H1 (cell line): ENCODE measurements around the gene MCFD2. TPM values are rescaled to one million over a fixed set of nuclear protein-coding genes. Genes with fewer than 3 reads are reported as not detected.
A peak's percentile ranks its signal among the peaks of the same experiment; 100 is the strongest.

ENCODE experiments used
- CTCF ChIA-PET: fragments of 300-600 bp; sonication (Branson Sonifier 250); formaldehyde crosslinking; loops from one replicate; lab custom pipeline; 2021; ENCODE audit not compliant: partially characterized antibody; lab: Charles Lee
- POLR2A ChIA-PET: fragments of 300-600 bp; sonication (Branson Sonifier 250); formaldehyde crosslinking; loops from one replicate; lab custom pipeline; 2021; ENCODE audit warnings: inconsistent platforms; ENCODE audit not compliant: partially characterized antibody; lab: Charles Lee
- DNase-seq, 2 experiments: peaks; one replicate each; pipeline versions ENCODE4 v3.0.0 to v3.0.0-alpha.2; 2010 to 2022; ENCODE audit warnings: low spot score in 2 of 2, low read depth in 1 of 2, mixed read lengths in 1 of 2
- FAIRE-seq: peaks from 2 replicates; lab custom pipeline; 2011; peaks lifted over from hg19 to GRCh38; lab: Jason Lieb, UNC
- H2AFZ ChIP-seq: 2 replicates; pipeline ENCODE4 v1.8.1; 2012; ENCODE audit warnings: low read length, inconsistent platforms
- H2AK5ac ChIP-seq: 2 replicates; pipeline ENCODE4 v1.6.1; 2013; ENCODE audit warnings: low read depth, low read length
- H2BK120ac ChIP-seq: replicated peaks from 2 replicates; pipeline ENCODE3; 2013; ENCODE audit warnings: low read depth, low read length, inconsistent platforms
- H2BK12ac ChIP-seq: 2 replicates; pipeline ENCODE4 v1.6.1; 2013; ENCODE audit warnings: low read depth, low read length
- H2BK15ac ChIP-seq: 2 replicates; pipeline ENCODE4 v1.6.1; 2013; ENCODE audit warnings: low read length
- H2BK20ac ChIP-seq: 2 replicates; pipeline ENCODE4 v1.6.1; 2013; ENCODE audit warnings: low read length
- H2BK5ac ChIP-seq: 2 replicates; pipeline ENCODE4 v1.6.1; 2013; ENCODE audit warnings: low read depth, low read length
- H3K14ac ChIP-seq: 2 replicates; pipeline ENCODE4 v1.6.1; 2013; ENCODE audit warnings: inconsistent platforms; ENCODE audit not compliant: insufficient read length
- H3K18ac ChIP-seq: 2 replicates; pipeline ENCODE4 v1.6.1; 2013; ENCODE audit warnings: low read length; ENCODE audit errors: extremely low read depth
- H3K23ac ChIP-seq: 2 replicates; pipeline ENCODE4 v1.6.1; 2013; ENCODE audit warnings: inconsistent platforms; ENCODE audit not compliant: insufficient read length
- H3K23me2 ChIP-seq: 2 replicates; pipeline ENCODE4 v1.6.1; 2013; ENCODE audit warnings: low read depth, low read length
- H3K27ac ChIP-seq: 2 replicates; pipeline ENCODE4 v1.6.1; 2011; ENCODE audit warnings: low read depth, low read length, inconsistent platforms
- H3K27me3 ChIP-seq, 4 experiments: replicated peaks in 1 of 4; 1 replicate in 1 of 4; 2 replicates in 3 of 4; pipeline versions ENCODE4 v1.6.1 to v1.8.1; 2011 to 2013; ENCODE audit warnings: low read length in 3 of 4, mild to moderate bottlenecking in 3 of 4, inconsistent platforms in 2 of 4, mixed read lengths in 2 of 4, moderate library complexity in 1 of 4; ENCODE audit not compliant: control insufficient read depth in 3 of 4, insufficient read depth in 3 of 4; ENCODE audit errors: extremely low read depth in 1 of 4
- H3K36me3 ChIP-seq, 4 experiments: 2 replicates each; pipeline versions ENCODE4 v1.6.1 to v1.8.1; 2011 to 2013; ENCODE audit warnings: mild to moderate bottlenecking in 4 of 4, low read length in 3 of 4, moderate library complexity in 2 of 4, control low read depth in 1 of 4, inconsistent platforms in 1 of 4; ENCODE audit not compliant: insufficient read depth in 4 of 4, control insufficient read depth in 2 of 4
- H3K4ac ChIP-seq: replicated peaks from 2 replicates; pipeline ENCODE3; 2013; ENCODE audit warnings: low read length, low read depth, mixed read lengths, inconsistent platforms; ENCODE audit not compliant: insufficient read length
- H3K4me1 ChIP-seq, 4 experiments: replicated peaks in 1 of 4; 1 replicate in 1 of 4; 2 replicates in 3 of 4; pipeline versions ENCODE4 v1.6.1 to v1.8.1; 2011 to 2013; ENCODE audit warnings: low read length in 3 of 4, inconsistent platforms in 2 of 4, mixed read lengths in 1 of 4; ENCODE audit not compliant: insufficient read depth in 4 of 4, control insufficient read depth in 3 of 4
- H3K4me2 ChIP-seq, 2 experiments: 2 replicates each; pipeline versions ENCODE4 v1.6.1 to v1.8.1; 2011 to 2013; ENCODE audit warnings: low read depth in 2 of 2, low read length in 2 of 2, control low read depth in 1 of 2, inconsistent platforms in 1 of 2, mild to moderate bottlenecking in 1 of 2; ENCODE audit not compliant: insufficient read depth in 1 of 2
- H3K4me3 ChIP-seq, 4 experiments: fragments of 200-600, 300-600 bp in 1 of 4; sonication (generic), shearing (Covaris generic), sonication (Bioruptor Twin) in 1 of 4; 2 replicates each; pipeline versions ENCODE4 v1.5.1 to v1.8.1; 2011 to 2016; ENCODE audit warnings: low read length in 4 of 4, low read depth in 3 of 4, control low read depth in 2 of 4, inconsistent platforms in 2 of 4, mild to moderate bottlenecking in 2 of 4, mixed read lengths in 1 of 4, moderate library complexity in 1 of 4; ENCODE audit not compliant: insufficient read depth in 2 of 4; ENCODE audit errors: extremely low read depth in 1 of 4
- H3K56ac ChIP-seq: replicated peaks from 2 replicates; pipeline ENCODE3; 2013; ENCODE audit warnings: low read depth, mild to moderate bottlenecking, mixed read lengths, low read length, inconsistent platforms; ENCODE audit not compliant: insufficient read length
- H3K79me1 ChIP-seq: 2 replicates; pipeline ENCODE4 v1.6.1; 2013; ENCODE audit warnings: low read depth, low read length, control low read depth
- H3K79me2 ChIP-seq, 2 experiments: 2 replicates each; pipeline versions ENCODE4 v1.6.1 to v1.8.1; 2012 to 2013; ENCODE audit warnings: low read length in 2 of 2, mild to moderate bottlenecking in 2 of 2, inconsistent platforms in 1 of 2; ENCODE audit not compliant: insufficient read depth in 2 of 2, control insufficient read depth in 1 of 2
- H3K9ac ChIP-seq, 4 experiments: replicated peaks in 1 of 4; 1 replicate in 1 of 4; 2 replicates in 3 of 4; pipeline versions ENCODE4 v1.6.1 to v1.8.1; 2011 to 2013; ENCODE audit warnings: low read depth in 3 of 4, low read length in 3 of 4, control low read depth in 2 of 4, mild to moderate bottlenecking in 2 of 4, moderate library complexity in 2 of 4, inconsistent platforms in 1 of 4; ENCODE audit errors: extremely low read depth in 1 of 4
- H3K9me3 ChIP-seq, 2 experiments: 2 replicates each; pipeline versions ENCODE4 v1.6.1 to v1.8.1; 2012 to 2013; ENCODE audit warnings: mild to moderate bottlenecking in 2 of 2, moderate library complexity in 2 of 2, control low read depth in 1 of 2, inconsistent platforms in 1 of 2, low read depth in 1 of 2, low read length in 1 of 2, mixed read lengths in 1 of 2; ENCODE audit not compliant: insufficient read depth in 2 of 2
- H4K20me1 ChIP-seq, 2 experiments: replicated peaks in 1 of 2; 2 replicates each; pipeline versions ENCODE3 to v1.8.1; 2011 to 2013; ENCODE audit warnings: inconsistent platforms in 2 of 2, low read length in 2 of 2, mild to moderate bottlenecking in 1 of 2; ENCODE audit not compliant: insufficient read depth in 2 of 2, control insufficient read depth in 1 of 2
- H4K5ac ChIP-seq: 2 replicates; pipeline ENCODE4 v1.6.1; 2013; ENCODE audit warnings: low read length, low read depth, mixed read lengths, inconsistent platforms; ENCODE audit not compliant: insufficient read length
- H4K8ac ChIP-seq: 2 replicates; pipeline ENCODE4 v1.8.0; 2013; ENCODE audit warnings: mild to moderate bottlenecking, moderate library complexity, low read length, inconsistent platforms; ENCODE audit not compliant: insufficient read depth; ENCODE audit errors: extremely low read depth
- H4K91ac ChIP-seq: replicated peaks from 2 replicates; pipeline ENCODE3; 2013; ENCODE audit warnings: low read length, mixed read lengths, inconsistent platforms; ENCODE audit not compliant: insufficient read length
- ASH2L ChIP-seq: fragments of 200-600, 300-600 bp; sonication (generic); IDR thresholded peaks from one replicate; pipeline ENCODE4 v1.7.1; 2017; ENCODE audit warnings: low read length
- KDM4A ChIP-seq: IDR thresholded peaks from one replicate; pipeline ENCODE4 v1.7.1; 2012; ENCODE audit warnings: low read depth, mild to moderate bottlenecking, moderate library complexity, low read length, inconsistent platforms; ENCODE audit not compliant: severe bottlenecking
- KDM5A ChIP-seq: fragments of 200-600 bp; IDR thresholded peaks from 2 replicates; pipeline ENCODE4 v1.7.1; 2012; ENCODE audit warnings: mild to moderate bottlenecking, low read length, inconsistent platforms, mixed read lengths
- POLR2AphosphoS5 ChIP-seq: IDR thresholded peaks from 2 replicates; pipeline ENCODE4 v1.6.1; 2011; ENCODE audit warnings: low read depth, low read length
- RBBP5 ChIP-seq: IDR thresholded peaks from 2 replicates; pipeline ENCODE4 v1.7.1; 2012; ENCODE audit warnings: low read depth, mild to moderate bottlenecking, inconsistent platforms, low read length, moderate library complexity, borderline replicate concordance
- SP1 ChIP-seq: IDR thresholded peaks from 2 replicates; pipeline ENCODE4 v1.6.1; 2011; ENCODE audit warnings: low read depth, low read length
- WGBS, 2 experiments: shearing (Covaris generic) in 1 of 2; methylation state at CpG; one replicate each; pipeline versions ENCODE4 v1.1.6 to v1.1.7; 2013 to 2015; ENCODE audit warnings: low lambda C conversion rate in 2 of 2, mixed read lengths in 2 of 2, inconsistent platforms in 1 of 2, low coverage in 1 of 2, missing lambda C conversion rate in 1 of 2; ENCODE audit not compliant: insufficient replicate concordance in 2 of 2, insufficient coverage in 1 of 2, insufficient read length in 1 of 2; ENCODE audit errors: extremely low coverage in 1 of 2, missing lambda C conversion rate in 1 of 2; 5-methylcytosine and 5-hydroxymethylcytosine counted together
- long read RNA-seq, 2 experiments: library from RNA in 1 of 2; library from capped mRNA in 1 of 2; stranded (forward); transcript quantifications; one replicate each; pipeline ENCODE4 v2.0.0, GENCODE V29; 2021; ENCODE audit warnings: inconsistent platforms in 1 of 2
- polyA minus RNA-seq, 3 experiments: library from RNA; depleted of rRNA, polyadenylated mRNA; stranded (reverse); fragments of >200 nt; gene quantifications; 1 replicate in 2 of 3; 2 replicates in 1 of 3; pipeline ENCODE4 v1.2.3, GENCODE V29; 2011
- polyA plus RNA-seq, 7 experiments: library from polyadenylated mRNA; depleted of rRNA in 3 of 7; stranded (reverse) in 5 of 7; unstranded in 2 of 7; fragments of >200 nt in 5 of 7; fragments of 200-250 nt in 2 of 7; gene quantifications; 1 replicate in 5 of 7; 2 replicates in 1 of 7; 4 replicates in 1 of 7; pipeline versions ENCODE4 v1.2.1 to v1.2.3, GENCODE V29; 2011 to 2013; ENCODE audit warnings: missing spikeins in 2 of 7, mixed read lengths in 2 of 7
- total RNA-seq: library from RNA; stranded (reverse); fragmentation: NEBNext Ultra II Directional; extraction: Animal tissue kit (Norgen Biotek cat#: 25700); gene quantifications from 2 replicates; pipeline ENCODE4 v1.2.1, GENCODE V29; 2021

The MCFD2 gene
- total RNA-seq (74.2 and 76.2 TPM in 2 replicates), polyA plus RNA-seq (2011; rRNA removed) (29.2 and 35.2 TPM in 2 replicates), polyA minus RNA-seq (2011; rRNA and poly(A)+ RNA removed) (58.1 and 81.8 TPM in 2 replicates)
- polyA plus RNA-seq (2011; cell fraction: cytosol; rRNA removed) = 45.2 TPM
- polyA plus RNA-seq (2011; cell fraction: nucleus; rRNA removed) = 32.5 TPM
- 34.8 to 54.7 TPM (median 42.9 TPM) in 4 replicates for polyA plus RNA-seq (2012, experiment 1 of 2)
- 12.4 TPM for polyA plus RNA-seq (2012, experiment 2 of 2)
- polyA plus RNA-seq (2013, experiment 1 of 2) = 62.6 TPM
- polyA plus RNA-seq (2013, experiment 2 of 2) = 82.9 TPM
- 49.1 TPM for polyA minus RNA-seq (2011; cell fraction: cytosol; rRNA and poly(A)+ RNA removed)
- polyA minus RNA-seq (2011; cell fraction: nucleus; rRNA and poly(A)+ RNA removed) = 43.8 TPM
- long read RNA-seq, experiment 1, full-length matches to known transcripts = 24 of 83 reads
- long read RNA-seq, experiment 1, partial matches to known transcripts = 9 of 83 reads
- long read RNA-seq, experiment 1, other reads (novel, unspliced or antisense) = 50 of 83 reads
- long read RNA-seq, experiment 2, full-length matches to known transcripts = 30 of 40 reads
- long read RNA-seq, experiment 2, partial matches to known transcripts = 8 of 40 reads
- long read RNA-seq, experiment 2, other reads (novel, unspliced or antisense) = 2 of 40 reads

- ChIA-PET POLR2A (interaction anchor here (0.9 kb wide), 1 partner anchor 11 kb away, joined by 4 read pairs; no protein-coding TSS in a partner anchor), CTCF (interaction anchor here (0.6 to 1.7 kb wide), 3 partner anchors 29 to 265 kb away, joined by 3 to 4 read pairs (median 3); no protein-coding TSS in a partner anchor)
- H3K4me2 ChIP-seq = peak within 1 kb of the TSS; percentile 97 to 98
- no peak within 1 kb of the TSS for H2BK120ac ChIP-seq
- no peak for TF ChIP-seq SP1
- peak; percentile 41 for TF ChIP-seq KDM4A
- no peak for TF ChIP-seq KDM5A
- TF ChIP-seq RBBP5 = 0 out of 2 replicates have a peak, but pooled peaks have one; percentile 57
- 0 out of 2 replicates have a peak, but pooled peaks have one; percentile 44 for TF ChIP-seq POLR2AphosphoS5
- peak; percentile 62 for TF ChIP-seq ASH2L
- peak within 1 kb of the TSS; percentile 91; the same call in 1 of the 2 replicates for H3K18ac ChIP-seq
- H2AK5ac ChIP-seq = no peak within 1 kb of the TSS
- H4K91ac ChIP-seq = peak within 1 kb of the TSS; percentile 36
- peak within 1 kb of the TSS; percentile 75 to 89 (median 87) for H3K4me3 ChIP-seq
- peak within 1 kb of the TSS; percentile 81 for H2AFZ ChIP-seq
- DNase-seq = no peak
- no peak within 1 kb of the TSS for H3K14ac ChIP-seq
- peaks cover 10 to 40% of the 10 kb centered on the region in 2 experiments for H3K79me2 ChIP-seq
- H3K9ac ChIP-seq = peak within 1 kb of the TSS; percentile 77 to 87 (median 82)
- H3K4ac ChIP-seq = peak within 1 kb of the TSS; percentile 35
- no peak within 1 kb of the TSS for H3K23ac ChIP-seq
- H3K27me3 ChIP-seq = no peaks in the 10 kb centered on the region
- no peak for FAIRE-seq
- peak within 1 kb of the TSS; percentile 60 for H4K8ac ChIP-seq
- H4K5ac ChIP-seq = peak within 1 kb of the TSS; percentile 84
- peaks cover 9% of the 10 kb centered on the region; the same call in 1 of the 2 replicates for H3K23me2 ChIP-seq
- peaks cover 0 to 2% (median 0%) of the 10 kb centered on the region in 4 experiments; a peak in 1 of 8 replicates for H3K36me3 ChIP-seq
- peaks cover 0 to 9% (median 2%) of the 10 kb centered on the region in 4 experiments; a peak in 4 of 7 replicates for H3K4me1 ChIP-seq
- H2BK15ac ChIP-seq = no peak within 1 kb of the TSS
- H3K79me1 ChIP-seq = peaks cover 14% of the 10 kb centered on the region
- H3K9me3 ChIP-seq = no peaks in the 10 kb centered on the region
- H2BK20ac ChIP-seq = no peak within 1 kb of the TSS
- H3K27ac ChIP-seq = peak within 1 kb of the TSS; percentile 78
- H2BK5ac ChIP-seq = peak within 1 kb of the TSS; percentile 76
- 1% methylated on average over 13 of the region's 38 CpGs; no CpG with 5 or more reads in 1 of the 2 experiments for WGBS, 2 experiments
- H4K20me1 ChIP-seq = peaks cover 0 to 5% of the 10 kb centered on the region in 2 experiments
- H2BK12ac ChIP-seq = peak within 1 kb of the TSS; percentile 55; the same call in 1 of the 2 replicates
- no peak within 1 kb of the TSS for H3K56ac ChIP-seq
Observed at GRCh38 chr2:46915281-46915810, at the start of gene MCFD2. Gene MCFD2, minus strand, starts transcription at chr2:46915806. Its CDS starts 6,635 bp downstream, at chr2:46909171.
